Measurements from ENCODE around the gene SYNE4.

- TF ChIP-seq, protein P1, sequence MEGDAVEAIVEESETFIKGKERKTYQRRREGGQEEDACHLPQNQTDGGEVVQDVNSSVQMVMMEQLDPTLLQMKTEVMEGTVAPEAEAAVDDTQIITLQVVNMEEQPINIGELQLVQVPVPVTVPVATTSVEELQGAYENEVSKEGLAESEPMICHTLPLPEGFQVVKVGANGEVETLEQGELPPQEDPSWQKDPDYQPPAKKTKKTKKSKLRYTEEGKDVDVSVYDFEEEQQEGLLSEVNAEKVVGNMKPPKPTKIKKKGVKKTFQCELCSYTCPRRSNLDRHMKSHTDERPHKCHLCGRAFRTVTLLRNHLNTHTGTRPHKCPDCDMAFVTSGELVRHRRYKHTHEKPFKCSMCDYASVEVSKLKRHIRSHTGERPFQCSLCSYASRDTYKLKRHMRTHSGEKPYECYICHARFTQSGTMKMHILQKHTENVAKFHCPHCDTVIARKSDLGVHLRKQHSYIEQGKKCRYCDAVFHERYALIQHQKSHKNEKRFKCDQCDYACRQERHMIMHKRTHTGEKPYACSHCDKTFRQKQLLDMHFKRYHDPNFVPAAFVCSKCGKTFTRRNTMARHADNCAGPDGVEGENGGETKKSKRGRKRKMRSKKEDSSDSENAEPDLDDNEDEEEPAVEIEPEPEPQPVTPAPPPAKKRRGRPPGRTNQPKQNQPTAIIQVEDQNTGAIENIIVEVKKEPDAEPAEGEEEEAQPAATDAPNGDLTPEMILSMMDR (IDR thresholded peaks at IDR 0.05) = no peak
- TF ChIP-seq POLR2A (IDR thresholded peaks at IDR 0.05) = no peak
Observed at GRCh38 chr19:35987571-35987896, 21.1 kb downstream of the SYNE4 start.
